ENCODE results near the gene NTRK3.

Gene NTRK3

DNA sequence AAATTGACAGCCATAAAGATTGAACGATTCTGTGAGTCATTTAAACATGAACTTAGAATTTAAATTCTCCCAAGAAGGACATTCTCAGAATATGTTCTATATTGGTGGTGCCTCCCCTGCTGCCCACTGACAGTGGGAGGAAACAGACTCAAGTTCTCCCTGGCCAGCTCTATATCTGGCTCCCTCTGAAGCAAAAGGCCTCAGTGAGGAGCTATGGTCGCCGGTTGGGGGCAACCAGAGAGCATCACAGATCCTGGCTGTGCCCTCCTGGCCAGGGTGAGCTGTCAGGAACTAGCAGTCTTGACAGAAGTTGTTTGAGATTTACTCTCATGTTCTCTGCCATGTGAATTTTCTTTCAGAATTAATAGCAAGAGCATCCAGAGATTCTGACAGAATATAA lies 285.5 kb downstream of the NTRK3 start:
- DNase-seq = no peak

- DNase-seq = no peak
Observed at GRCh38 chr15:87967951-87968350, 288.6 kb downstream of the NTRK3 start.

- no peak for DNase-seq
Observed at GRCh38 chr15:87965304-87965703, 291.2 kb downstream of the NTRK3 start.

GRCh38 chr15:87962428-87962827 lies 294.1 kb downstream of the NTRK3 start:
- DNase-seq = no peak

GRCh38 chr15:87961851-87962420 lies 294.6 kb downstream of the NTRK3 start:
- no peak for DNase-seq

DNA sequence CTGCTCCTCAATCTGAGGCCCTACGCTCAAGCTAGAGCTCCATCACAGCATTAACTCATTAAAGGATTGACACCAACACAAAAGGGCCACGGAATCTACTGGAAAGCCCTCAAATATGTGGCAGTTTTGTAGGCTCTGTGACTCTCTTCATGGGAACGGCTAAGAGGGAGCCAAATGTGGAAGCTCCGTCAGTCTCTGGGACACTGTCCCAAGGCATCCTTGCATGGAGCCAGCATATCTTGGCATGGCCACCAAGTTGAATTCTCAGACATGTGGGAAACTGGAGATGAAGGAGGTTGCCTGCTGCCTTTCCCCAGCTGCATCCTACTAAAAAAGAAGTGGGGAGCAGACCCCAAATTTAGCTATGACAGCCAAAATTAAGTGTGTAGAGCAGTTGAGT lies 296.9 kb downstream of the NTRK3 start:
- DNase-seq = no peak

- DNase-seq = no peak
Observed at GRCh38 chr15:87959080-87959479, 297.5 kb downstream of the NTRK3 start.

- DNase-seq = no peak
Observed at GRCh38 chr15:87955284-87955909, 301.1 kb downstream of the NTRK3 start.

DNA sequence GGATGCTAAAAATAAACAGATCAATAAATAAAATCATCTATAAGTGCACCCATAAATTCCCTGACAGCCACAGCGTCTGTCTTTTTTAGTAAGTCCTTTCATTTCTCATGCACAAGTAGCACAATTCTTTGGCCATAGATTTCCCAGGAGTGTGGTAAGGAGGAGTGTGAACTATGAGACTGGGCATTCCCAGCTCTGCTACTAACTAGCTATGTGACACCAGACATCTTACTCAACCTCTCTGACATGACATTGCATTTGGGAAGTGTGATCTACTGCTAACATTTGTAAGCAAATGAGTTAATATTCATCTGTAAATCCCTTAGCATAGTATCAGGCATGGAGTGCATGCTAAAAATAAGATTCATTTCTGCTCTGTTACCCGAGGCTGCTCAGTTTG lies 301.7 kb downstream of the NTRK3 start:
- no peak for DNase-seq

GRCh38 chr15:87952736-87953287 lies 303.7 kb downstream of the NTRK3 start:
- no peak for DNase-seq

DNA sequence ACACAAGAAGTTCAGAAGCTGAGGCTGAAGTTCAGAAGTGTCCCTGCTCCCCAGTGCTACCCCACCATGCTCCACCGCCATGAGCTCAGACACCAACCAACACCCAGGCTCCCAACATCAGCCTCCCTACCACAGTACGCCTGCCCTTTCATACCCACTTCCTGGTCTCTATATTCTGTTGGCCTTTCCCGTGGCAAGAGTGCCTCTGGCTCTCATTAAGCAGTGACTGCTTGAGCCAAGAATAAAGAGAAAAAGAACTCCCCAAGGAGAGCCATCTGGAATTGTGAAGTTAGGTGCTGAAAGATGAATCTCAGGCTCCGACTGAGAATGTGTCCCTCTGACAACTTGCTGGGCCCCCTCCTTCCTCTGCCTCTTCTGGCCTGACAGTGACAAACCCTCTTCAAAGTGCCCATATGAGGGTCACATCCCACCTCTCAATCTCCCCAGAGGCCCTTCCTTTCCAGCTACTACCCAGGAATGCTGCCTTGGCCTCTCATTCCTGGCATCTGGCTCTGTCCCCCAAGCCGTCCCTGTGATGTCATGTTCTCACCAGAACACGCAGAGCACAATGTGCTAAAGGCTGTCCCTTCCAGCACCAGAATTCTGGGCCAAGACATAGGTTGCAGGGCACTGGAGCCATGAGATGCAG lies 306.8 kb downstream of the NTRK3 start:
- DNase-seq = no peak

GRCh38 chr15:87949151-87949574 lies 307.4 kb downstream of the NTRK3 start:
- no peak for DNase-seq

GRCh38 chr15:87947560-87947959 lies 309.0 kb downstream of the NTRK3 start:
- no peak for DNase-seq

DNA sequence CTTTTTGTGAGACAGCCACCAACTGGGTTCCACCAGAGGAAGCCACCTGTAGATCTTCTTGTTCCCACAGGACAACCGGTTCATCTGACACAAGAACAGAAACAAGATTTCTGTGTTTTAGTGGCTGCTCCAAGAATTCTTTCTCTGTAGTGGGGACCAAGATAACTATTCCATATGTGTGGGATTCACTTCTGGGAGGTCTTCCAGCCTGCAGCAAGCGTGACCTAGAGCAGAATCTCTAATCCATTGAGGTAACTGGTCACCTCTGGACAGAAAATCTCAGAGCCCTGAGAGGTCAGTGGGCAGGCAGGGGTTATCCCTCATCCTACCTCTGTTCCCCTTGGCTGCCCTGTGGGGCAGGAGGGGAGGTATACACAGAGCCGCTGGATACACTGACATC lies 311.3 kb downstream of the NTRK3 start:
- no peak for DNase-seq

- DNase-seq = no peak
Observed at GRCh38 chr15:87944691-87945090, 311.8 kb downstream of the NTRK3 start.

GRCh38 chr15:87944050-87944449 lies 312.5 kb downstream of the NTRK3 start:
- no peak for DNase-seq

- no peak for DNase-seq
Observed at GRCh38 chr15:87943626-87944025, 312.9 kb downstream of the NTRK3 start.

GRCh38 chr15:87942316-87942715 lies 314.2 kb downstream of the NTRK3 start:
- no peak for DNase-seq

- no peak for DNase-seq
Observed at GRCh38 chr15:87941606-87942005, 314.9 kb downstream of the NTRK3 start.

GRCh38 chr15:87940768-87941167 lies 315.8 kb downstream of the NTRK3 start:
- no peak for DNase-seq

GRCh38 chr15:87939848-87940457 lies 316.6 kb downstream of the NTRK3 start:
- DNase-seq = no peak

DNA sequence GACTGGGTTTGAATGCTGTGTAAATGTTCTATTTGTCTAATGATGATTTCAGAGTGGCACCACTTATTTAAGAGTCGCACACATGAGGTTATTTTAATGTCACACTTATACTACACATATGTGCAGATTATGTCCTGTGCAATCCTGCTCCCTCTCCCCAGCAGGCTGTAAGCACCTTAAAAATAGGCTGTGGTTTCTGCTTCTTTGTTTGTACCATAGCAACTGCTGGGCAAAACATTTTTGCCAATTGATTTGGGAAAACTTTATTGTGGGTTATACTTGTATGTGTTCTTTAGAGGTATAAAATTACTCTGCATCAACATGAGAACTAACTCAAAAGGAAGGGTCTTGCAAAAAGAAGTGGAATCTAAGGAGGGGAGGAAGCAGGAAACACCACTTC lies 318.5 kb downstream of the NTRK3 start:
- no peak for DNase-seq

GRCh38 chr15:87935583-87935982 lies 321.0 kb downstream of the NTRK3 start:
- no peak for DNase-seq

GRCh38 chr15:87931584-87931983 lies 325.0 kb downstream of the NTRK3 start:
- DNase-seq = no peak

Data from stimulated activated CD4-positive, alpha-beta T cell treated with anti-CD3 and anti-CD28 coated beads, Interleukin-4, amount 100 ng/mL, for 4 hours (primary cell).